Right renal cortex interstitium (tissue), 3 donors: ENCODE results near the gene ADGRB3. TPM values are rescaled to one million over a fixed set of nuclear protein-coding genes. Genes with fewer than 3 reads are reported as not detected.

ENCODE experiments used
- DNase-seq, 3 donors: peaks; one replicate each; pipeline ENCODE4 v3.0.0-alpha.2; 2013; ENCODE audit warnings: low read depth in 3 of 3, low spot score in 2 of 3
- polyA plus RNA-seq, 3 donors: library from polyadenylated mRNA; unstranded; fragments of 120-200 nt; gene quantifications; one replicate each; pipeline ENCODE4 v1.2.1, GENCODE V29; 2013; ENCODE audit not compliant: insufficient read length in 3 of 3

ADGRB3 gene
- polyA plus RNA-seq, 3 donors: 4.6 to 5.2 (median 5.1) TPM

DNA sequence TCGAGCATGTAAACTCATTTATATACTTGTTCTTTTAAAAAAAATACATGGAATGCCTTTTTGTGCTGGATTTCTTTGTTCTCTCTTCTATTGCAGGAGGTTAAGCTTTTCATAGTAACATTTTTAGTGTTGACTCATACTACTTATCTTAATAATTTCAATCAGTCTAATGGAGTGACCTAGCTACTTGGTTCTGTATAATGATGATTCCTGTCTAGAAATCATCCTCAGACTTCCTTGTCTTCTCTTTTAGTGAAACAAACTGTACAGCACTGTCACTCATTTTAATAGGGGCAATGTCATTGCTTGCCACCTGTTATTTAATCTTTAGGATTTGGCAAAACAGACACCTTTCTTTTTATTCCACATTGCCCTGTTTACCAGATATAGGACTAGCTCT lies 62.3 kb downstream of the ADGRB3 start:
- no peak for DNase-seq

GRCh38 chr6:68701159-68701558 lies 66.1 kb downstream of the ADGRB3 start:
- DNase-seq: no peak

DNA sequence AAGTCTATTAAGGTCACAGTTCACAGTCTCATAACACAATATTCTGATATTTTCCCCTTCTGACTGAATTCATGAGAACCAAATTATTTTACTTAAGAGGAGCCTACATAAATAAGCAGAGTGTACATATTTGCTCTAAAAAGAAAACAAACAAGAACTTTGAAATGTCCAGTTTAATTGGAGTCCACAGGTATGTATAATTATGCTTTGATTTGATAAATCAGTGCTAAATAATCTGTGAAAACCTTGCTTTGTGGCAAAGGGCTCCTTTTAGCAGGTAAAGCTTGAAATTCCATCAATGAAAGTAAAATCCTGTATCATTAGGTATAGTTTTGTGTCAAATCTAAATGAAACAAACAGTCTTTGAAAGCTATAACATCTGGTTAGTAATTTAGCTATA lies 69.4 kb downstream of the ADGRB3 start:
- no peak for DNase-seq

- DNase-seq: no peak
These were observed 74.0 kb downstream of the ADGRB3 start for GRCh38 chr6:68709091-68709490.

GRCh38 chr6:68709882-68710281 lies 74.8 kb downstream of the ADGRB3 start:
- no peak for DNase-seq

- DNase-seq: no peak
These were observed 75.4 kb downstream of the ADGRB3 start for GRCh38 chr6:68710496-68710895.

GRCh38 chr6:68710916-68711315 lies 75.8 kb downstream of the ADGRB3 start:
- DNase-seq: no peak

DNA sequence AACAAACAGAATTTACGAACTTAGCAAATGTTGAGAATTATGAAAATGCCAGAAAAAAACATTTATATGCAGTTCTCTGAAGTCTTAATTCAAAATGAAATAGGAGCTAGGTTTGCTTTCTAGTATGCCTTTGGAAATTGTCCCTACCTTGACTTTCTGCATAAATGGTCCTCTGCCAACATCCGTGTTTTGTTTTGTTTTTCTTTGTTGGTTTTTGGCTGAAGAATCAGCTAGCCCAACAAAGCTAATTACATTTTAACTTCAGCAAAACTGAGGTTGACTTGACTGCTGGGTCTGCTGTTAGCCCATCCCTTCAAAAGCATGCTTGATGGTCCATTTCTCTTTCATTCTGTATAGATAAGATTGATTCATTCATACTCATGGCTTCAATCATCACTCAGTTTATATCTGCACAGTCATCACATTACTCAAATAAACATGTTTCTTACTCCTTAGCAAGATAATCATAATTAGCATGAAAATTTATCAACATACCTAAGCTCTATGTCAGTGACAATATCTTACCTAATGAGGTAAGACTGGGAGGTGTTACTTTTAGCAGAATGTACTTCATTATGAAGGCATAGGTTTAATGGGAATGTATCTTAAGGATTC lies 76.4 kb downstream of the ADGRB3 start:
- no peak for DNase-seq

- DNase-seq: no peak
These were observed 81.5 kb downstream of the ADGRB3 start for GRCh38 chr6:68716620-68717019.

- DNase-seq: no peak
These were observed 83.4 kb downstream of the ADGRB3 start for GRCh38 chr6:68718385-68719073.

DNA sequence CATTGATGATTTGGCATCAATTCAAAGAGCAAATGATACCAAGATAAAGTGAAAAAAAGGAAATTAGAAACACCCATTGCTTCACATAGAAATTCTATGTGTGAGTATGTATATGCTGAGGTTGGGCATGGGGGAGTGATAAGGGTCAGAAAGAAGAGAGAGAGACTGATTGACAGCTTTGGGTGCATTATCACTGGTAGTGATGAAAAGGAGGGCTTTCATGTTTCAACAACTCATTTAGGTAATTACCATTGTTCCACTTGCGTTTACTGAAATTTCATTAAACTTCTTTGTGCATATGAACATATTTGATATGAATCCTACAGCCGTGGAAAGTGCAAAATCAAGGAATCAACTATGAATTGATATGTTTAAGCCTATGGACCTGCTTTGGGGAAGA lies 84.7 kb downstream of the ADGRB3 start:
- DNase-seq: no peak

DNA sequence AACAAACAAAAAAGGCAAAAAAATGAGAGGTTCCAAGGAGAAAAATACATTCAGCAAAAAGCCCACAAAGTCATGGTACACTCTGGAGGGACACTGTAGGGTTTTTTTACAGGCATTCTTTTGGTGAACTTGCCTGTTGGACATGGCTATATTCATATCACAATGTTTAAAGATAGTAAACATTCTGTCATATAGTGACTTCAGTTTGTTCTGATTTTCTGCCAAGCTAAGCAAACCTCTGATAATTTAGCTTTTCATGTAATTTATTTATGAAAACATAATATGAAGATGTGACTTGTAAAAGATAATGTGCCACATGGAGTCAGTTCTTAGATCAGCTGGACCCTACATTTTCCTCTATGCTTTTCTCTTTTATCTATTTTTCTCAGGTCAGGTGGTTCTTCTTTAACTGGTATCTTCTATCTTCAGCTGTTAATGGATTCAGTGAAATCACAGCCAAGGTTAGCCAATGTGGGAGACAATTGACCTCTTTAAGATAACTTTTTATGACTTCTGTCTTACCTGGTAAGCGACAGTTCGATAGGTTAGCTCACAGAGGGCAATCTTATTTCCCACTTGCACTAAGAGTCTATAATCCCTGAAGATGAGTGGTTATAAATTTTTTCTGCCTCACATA lies 87.9 kb downstream of the ADGRB3 start:
- no peak for DNase-seq

- no peak for DNase-seq
These were observed 89.0 kb downstream of the ADGRB3 start for GRCh38 chr6:68724060-68724459.

DNA sequence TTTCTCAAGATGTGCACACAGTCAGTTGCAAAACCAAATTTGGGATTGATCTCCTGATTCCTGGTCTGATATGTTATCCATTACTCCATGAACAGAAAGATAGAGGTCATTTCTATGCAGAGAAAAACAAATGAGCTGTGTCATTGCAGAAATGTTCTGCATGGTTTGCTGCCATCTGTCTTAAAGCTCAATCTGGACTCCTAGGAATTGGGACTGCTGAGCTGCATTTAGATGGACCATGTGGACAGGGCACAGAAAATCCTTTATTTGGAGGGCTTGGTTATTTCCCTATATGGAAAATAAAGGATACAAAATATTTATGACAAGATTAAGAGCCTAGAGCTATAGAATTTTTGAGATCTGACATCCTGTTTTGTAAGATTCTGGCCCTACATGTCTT lies 91.3 kb downstream of the ADGRB3 start:
- DNase-seq: no peak

- no peak for DNase-seq
These were observed 91.9 kb downstream of the ADGRB3 start for GRCh38 chr6:68726992-68727391.

GRCh38 chr6:68727699-68728098 lies 92.6 kb downstream of the ADGRB3 start:
- DNase-seq: no peak

DNA sequence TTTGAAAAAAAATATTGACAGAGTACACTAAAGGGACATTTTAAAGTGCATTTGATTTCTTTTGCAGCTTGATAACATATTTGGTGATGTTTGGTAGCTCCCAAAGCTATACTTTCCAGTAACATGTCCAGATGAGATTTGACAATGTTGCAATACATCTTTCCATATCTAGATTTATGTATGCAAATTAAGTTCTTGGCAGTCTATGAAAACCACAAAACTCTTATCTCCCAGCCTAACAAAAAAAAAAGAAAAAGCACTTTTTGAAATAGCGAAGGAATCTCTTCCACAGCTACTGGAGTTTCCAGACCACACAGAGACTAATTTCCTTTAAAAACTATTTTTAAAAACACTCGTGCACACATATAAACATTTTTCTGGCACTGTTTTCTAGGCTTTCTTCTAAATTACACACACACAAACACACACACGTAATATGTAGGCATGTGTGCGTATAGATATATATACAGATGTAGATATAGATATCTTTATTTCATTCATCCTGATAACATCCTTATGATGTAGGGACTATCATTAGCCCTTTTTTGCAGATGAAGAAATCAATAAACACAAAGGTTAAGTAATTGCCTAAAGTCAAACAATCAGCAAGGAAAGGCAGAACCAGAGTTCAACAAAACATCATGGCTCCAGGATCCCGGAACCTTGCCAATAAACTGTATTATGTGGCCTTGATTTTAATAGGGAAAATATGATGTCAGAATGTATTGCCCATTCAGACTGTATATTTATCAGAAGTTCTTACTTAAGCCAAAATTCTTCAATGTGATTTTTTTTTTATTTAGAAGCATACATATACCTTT lies 93.3 kb downstream of the ADGRB3 start:
- no peak for DNase-seq

DNA sequence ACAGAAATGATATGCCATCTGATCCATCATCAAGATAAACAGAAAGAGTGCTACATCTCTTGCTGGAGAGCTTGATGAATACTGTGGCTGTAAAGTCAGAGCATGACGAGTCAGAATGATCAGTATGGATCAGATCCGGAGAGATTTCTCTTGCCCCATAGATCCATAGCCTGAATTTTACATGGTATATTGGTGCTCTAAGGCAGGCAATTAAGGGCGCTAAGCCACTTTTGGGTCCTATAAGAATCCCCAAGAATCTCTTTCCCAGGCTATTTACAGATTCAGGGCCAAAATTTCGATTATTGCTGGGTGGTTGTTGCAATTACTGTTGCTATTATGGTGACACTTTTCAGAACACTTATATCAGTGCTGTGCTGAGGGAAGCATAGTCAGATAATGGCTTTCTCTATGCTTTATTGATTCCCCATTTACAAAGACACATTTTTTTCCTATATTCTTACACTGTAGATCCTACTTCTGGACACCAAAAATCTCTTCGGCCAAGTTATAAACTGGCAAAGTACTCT lies 94.4 kb downstream of the ADGRB3 start:
- no peak for DNase-seq

DNA sequence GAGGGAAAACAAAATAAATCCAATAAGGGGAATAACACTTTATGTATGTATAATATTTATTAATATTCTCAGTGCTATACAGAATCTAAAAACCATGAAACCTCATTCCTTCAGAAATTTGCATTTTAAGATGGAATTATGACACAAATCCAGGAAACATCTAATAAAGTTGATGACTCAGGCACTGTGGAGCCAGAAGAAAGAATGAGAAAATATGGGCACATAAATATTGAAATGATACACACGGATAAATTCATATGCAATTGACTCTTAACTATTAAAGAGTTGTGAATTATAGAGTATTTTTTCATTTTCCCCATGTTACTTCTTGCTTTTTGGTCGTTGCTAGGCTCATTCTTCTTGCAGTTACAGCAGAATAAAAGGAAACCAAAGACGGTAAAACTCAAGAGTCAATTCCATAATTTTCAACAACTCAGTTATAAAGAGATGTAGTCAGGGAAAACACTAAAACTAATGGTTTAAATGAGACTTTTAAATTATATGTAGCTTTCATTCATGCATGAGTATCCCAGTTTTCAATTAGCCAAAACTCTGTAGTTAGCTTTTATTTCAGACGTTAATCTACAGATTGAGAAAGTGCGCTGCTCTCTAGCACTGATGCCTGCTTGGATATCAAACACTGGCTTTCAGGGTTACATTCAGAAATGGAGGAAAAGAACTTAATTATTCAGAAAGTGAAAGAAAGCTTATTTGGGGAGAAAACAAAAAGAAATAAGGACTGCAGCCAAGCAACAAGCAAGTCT lies 95.4 kb downstream of the ADGRB3 start:
- DNase-seq: no peak

DNA sequence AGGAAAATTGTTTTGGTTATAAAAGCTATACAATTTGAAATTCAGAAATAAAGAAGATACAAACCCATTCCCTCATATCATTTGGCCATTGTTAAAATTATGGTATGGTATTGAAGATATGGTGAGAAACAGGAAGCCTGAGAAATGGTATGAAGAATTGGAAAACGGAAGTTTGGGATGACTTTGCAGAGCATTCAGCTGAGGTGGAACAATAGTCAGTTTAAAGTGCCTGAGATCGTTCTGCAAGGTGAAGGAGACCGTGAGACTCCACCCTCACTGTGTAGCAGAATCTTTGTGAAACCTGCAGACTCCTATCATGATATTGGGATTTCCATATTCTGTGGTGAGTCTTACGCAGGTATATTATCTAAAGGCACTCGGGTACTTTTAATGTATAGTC lies 97.3 kb downstream of the ADGRB3 start:
- no peak for DNase-seq
